Chondrocyte (in vitro differentiated cells): ENCODE results near the gene GPM6B. TPM values are rescaled to one million over a fixed set of nuclear protein-coding genes. Genes with fewer than 3 reads are reported as not detected.

Source experiments
- DNase-seq: peaks from one replicate; pipeline ENCODE4 v3.0.0; 2021; ENCODE audit warnings: mixed read lengths, low spot score
- H3K27ac Mint-ChIP-seq: one replicate; pipeline ENCODE4 v1.8.0; 2021; ENCODE audit warnings: mild to moderate bottlenecking, moderate library complexity, mixed read lengths; ENCODE audit not compliant: unreplicated experiment
- H3K27me3 Mint-ChIP-seq: 2 replicates; pipeline ENCODE4 v1.8.0; 2021; ENCODE audit warnings: low read depth, mixed read lengths
- H3K36me3 Mint-ChIP-seq: 2 replicates; pipeline ENCODE4 v1.8.0; 2021; ENCODE audit warnings: low read depth, mixed read lengths
- H3K4me1 Mint-ChIP-seq: 2 replicates; pipeline ENCODE4 v1.8.0; 2021; ENCODE audit warnings: low read depth, mild to moderate bottlenecking, mixed read lengths
- H3K4me3 Mint-ChIP-seq: one replicate; pipeline ENCODE4 v1.8.0; 2021; ENCODE audit warnings: mild to moderate bottlenecking, moderate library complexity, mixed read lengths; ENCODE audit not compliant: unreplicated experiment
- H3K9me3 Mint-ChIP-seq: 2 replicates; pipeline ENCODE4 v1.8.0; 2021; ENCODE audit warnings: low read depth, mixed read lengths
- total RNA-seq: library from RNA; stranded (reverse); gene quantifications from 3 replicates; pipeline ENCODE4 v1.2.1, GENCODE V29; 2021
- TF ChIP-seq, protein P1 (sequence below): fragments of 200-600 bp; sonication (generic); IDR thresholded peaks from 2 replicates; pipeline ENCODE4 v1.5.0; 2021; ENCODE audit warnings: antibody characterized with exemption, mild to moderate bottlenecking, moderate library complexity

GPM6B gene
- total RNA-seq, 1 donor from 2014 or later, result 28.8 TPM

DNA sequence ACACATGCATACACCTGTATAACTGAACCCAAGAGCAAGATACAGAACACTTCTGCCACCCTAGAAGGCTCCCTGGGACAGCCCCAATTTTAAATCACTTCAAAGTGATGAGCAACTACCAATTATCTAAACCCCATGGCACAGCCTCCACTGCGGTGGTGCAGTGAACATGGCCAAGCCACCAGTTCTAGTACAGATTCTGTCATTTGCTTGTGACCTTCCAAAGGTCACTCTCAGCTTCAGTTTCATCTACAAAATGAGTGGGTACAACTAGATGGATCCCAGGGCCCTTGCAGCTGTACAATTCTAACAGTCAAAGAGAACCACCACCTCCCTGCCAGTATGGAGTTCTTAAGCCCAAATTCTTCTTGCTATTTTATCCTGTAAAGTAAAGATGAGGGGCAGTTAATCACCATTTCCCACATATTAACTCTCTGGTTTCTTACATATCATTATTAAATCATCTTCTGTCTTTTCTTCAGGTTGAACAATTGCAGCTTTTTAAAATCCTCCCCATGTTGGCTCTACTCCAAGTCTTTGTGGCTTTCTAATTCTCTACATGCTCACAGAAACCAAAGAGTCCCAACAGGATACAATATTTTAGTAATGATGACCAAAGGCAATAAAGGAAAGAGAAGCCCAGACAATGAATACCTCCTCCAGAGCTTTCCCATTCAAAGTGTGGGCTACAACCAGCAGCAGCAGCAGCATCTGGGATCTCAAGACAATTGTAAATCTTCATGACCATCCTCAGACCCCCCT lies 39.0 kb upstream of the GPM6B start:
- H3K36me3 Mint-ChIP-seq, result no peaks in the 10 kb centered on the region
- no peak overlapping the region for H3K4me3 Mint-ChIP-seq
- H3K9me3 Mint-ChIP-seq, result peaks cover 2% of the 10 kb centered on the region
- no peak for DNase-seq
- H3K27me3 Mint-ChIP-seq, result no peaks in the 10 kb centered on the region
- H3K4me1 Mint-ChIP-seq, result peaks cover 8% of the 10 kb centered on the region
- H3K27ac Mint-ChIP-seq, result no peak overlapping the region
- TF ChIP-seq, protein P1, sequence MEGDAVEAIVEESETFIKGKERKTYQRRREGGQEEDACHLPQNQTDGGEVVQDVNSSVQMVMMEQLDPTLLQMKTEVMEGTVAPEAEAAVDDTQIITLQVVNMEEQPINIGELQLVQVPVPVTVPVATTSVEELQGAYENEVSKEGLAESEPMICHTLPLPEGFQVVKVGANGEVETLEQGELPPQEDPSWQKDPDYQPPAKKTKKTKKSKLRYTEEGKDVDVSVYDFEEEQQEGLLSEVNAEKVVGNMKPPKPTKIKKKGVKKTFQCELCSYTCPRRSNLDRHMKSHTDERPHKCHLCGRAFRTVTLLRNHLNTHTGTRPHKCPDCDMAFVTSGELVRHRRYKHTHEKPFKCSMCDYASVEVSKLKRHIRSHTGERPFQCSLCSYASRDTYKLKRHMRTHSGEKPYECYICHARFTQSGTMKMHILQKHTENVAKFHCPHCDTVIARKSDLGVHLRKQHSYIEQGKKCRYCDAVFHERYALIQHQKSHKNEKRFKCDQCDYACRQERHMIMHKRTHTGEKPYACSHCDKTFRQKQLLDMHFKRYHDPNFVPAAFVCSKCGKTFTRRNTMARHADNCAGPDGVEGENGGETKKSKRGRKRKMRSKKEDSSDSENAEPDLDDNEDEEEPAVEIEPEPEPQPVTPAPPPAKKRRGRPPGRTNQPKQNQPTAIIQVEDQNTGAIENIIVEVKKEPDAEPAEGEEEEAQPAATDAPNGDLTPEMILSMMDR, result no peak

DNA sequence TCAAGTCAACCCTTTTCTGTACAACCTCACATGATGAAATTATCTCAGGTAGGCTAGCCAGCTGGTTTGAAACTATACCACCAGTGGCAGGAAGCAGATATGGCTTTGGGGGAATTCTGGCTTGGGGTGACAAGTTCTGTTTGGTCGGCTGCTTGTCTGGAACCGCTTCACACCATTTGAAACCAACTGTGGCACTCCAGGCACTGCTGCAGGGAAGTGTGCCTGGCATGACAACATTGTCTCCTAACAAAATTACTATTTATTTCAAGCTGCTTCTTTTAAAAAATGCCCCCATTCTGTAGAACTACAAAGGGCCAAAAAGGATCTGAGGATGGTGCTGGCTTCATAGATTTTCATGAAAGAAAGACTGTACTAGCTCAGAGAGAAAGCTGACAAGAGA lies 37.1 kb upstream of the GPM6B start:
- Mint-ChIP-seq H3K27me3 (no peaks in the 10 kb centered on the region), H3K9me3 (peaks cover 10% of the 10 kb centered on the region), H3K27ac (no peak overlapping the region), H3K4me3 (no peak overlapping the region), H3K36me3 (no peaks in the 10 kb centered on the region), H3K4me1 (peaks cover 5% of the 10 kb centered on the region)
- no peak for DNase-seq
- TF ChIP-seq, protein P1, result no peak

DNA sequence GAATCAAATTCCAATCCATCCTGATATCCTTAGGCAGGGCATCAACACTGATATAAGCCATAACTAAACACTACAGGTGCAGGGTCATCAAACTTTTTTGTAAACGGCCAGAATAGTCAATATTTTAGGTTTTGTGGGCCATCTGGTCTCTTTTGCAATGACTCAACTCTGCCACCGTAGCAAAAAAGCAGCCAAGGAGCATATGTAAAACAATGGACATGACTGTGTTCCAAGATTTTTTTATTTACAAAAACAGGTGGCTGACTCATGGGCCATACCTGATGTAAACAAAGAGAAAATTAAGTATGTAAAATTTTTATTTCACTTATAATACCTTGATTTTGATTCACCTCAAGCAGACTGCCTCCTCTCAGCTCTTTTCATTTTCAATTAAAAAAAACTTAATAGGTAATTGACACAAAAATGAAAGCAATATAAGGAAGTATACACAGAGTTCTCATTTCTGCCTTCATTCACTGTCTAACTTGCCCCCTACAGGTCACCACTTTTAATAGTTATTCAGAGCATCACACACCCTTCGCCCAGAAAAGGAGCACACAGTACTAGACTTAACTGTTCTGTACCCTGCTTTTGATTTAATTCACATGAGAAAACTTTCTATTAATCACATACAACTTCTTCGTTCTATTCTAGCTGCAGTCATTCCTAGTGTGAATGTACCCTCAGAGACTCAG lies 35.3 kb upstream of the GPM6B start:
- Mint-ChIP-seq H3K4me1 (peaks cover 5% of the 10 kb centered on the region), H3K36me3 (no peaks in the 10 kb centered on the region), H3K27ac (no peak overlapping the region), H3K27me3 (no peaks in the 10 kb centered on the region), H3K4me3 (no peak overlapping the region), H3K9me3 (peaks cover 16% of the 10 kb centered on the region)
- DNase-seq, result no peak
- TF ChIP-seq, protein P1, result peak; percentile 31

DNA sequence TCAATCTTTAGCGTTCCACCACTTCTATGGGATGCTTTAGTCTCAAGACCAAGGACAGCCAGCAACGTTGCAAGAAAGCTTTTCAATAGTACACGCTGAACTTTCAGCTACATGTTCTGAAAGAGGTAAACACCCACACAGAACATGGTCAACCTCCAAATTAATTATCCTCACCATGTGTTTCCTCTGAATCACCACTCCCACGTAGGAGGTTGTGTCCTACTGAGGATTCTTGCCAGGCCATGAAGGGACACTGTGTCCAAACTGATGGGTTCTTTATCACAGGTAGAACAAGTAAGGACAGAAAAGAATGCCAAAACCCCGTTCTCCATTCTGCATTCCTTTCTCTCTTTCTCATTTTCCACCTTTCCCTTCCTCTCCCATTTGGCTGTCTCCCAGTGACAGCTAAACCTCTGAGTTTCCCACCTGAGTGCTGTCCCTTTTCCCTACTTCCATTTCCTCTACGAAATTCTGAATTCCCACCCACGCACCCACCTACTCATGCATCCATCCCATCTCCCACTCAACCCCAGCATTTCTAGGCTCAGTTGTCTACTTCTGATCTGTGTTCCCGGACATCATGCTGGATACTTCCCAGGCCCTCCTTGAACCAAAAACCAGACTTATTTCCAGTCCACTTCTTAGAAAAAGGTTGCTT lies 29.0 kb upstream of the GPM6B start:
- no peaks in the 10 kb centered on the region for H3K27me3 Mint-ChIP-seq
- peaks cover 5% of the 10 kb centered on the region for H3K4me1 Mint-ChIP-seq
- TF ChIP-seq, protein P1, result no peak
- no peak overlapping the region for H3K4me3 Mint-ChIP-seq
- H3K9me3 Mint-ChIP-seq, result peaks cover 26% of the 10 kb centered on the region
- no peak for DNase-seq
- H3K36me3 Mint-ChIP-seq, result no peaks in the 10 kb centered on the region
- H3K27ac Mint-ChIP-seq, result no peak overlapping the region

DNA sequence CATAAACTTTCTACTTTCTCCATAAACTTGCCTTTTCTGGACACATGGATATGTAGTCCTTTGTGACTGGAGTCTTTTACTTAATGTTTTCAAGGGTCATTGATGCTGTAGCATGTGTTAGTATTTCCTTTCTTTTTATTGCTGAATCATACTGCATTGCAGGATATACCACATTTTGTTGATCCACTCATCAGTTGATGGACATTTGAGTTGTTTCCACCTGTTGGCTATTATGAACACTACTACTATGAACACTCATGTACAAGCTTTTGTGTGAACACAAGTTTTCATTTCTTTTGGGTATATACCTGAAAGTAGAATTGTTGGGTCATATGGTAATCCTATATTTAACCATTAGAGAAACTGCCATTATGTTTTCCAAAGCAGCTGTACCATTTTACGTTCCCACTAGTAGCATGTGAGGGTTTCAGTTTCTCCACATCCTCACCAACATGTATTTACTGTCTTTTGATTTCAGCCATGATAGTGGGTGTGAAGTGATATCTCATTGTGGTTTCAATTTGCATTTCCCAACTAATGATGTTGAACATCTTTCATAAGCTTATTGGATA lies 26.3 kb upstream of the GPM6B start:
- no peak for DNase-seq
- no peak overlapping the region for H3K4me3 Mint-ChIP-seq
- TF ChIP-seq, protein P1, result no peak
- H3K27me3 Mint-ChIP-seq, result no peaks in the 10 kb centered on the region
- no peak overlapping the region for H3K27ac Mint-ChIP-seq
- peaks cover 5% of the 10 kb centered on the region for H3K4me1 Mint-ChIP-seq
- H3K9me3 Mint-ChIP-seq, result peaks cover 13% of the 10 kb centered on the region
- no peaks in the 10 kb centered on the region for H3K36me3 Mint-ChIP-seq
